ENCODE results near the gene DCAF11. TPM values are rescaled to one million over a fixed set of nuclear protein-coding genes. Genes with fewer than 3 reads are reported as not detected.

Gene DCAF11
- total RNA-seq, 2 experiments from 2014 or later = 74.8 to 75.3 TPM

GRCh38 chr14:24160850-24161804, 46.5 kb downstream of the DCAF11 start, which contains the start of gene IRF9:
IRF9 (plus strand) TSS chr14:24161265; CDS start chr14:24162145, 880 bp downstream.
- peaks cover 57% of the 10 kb centered on the region for H3K4me1 Mint-ChIP-seq (ENCODE audit: low read depth)
- ChIA-PET POLR2A (interaction anchor here (0.6 to 5.0 kb wide), 38 partner anchors 10 to 840 kb away, joined by 3 to 154 read pairs (median 10); partner anchors contain the start of genes CARMIL3, CHMP4A, CIDEB and DCAF11), CTCF (interaction anchor here (0.6 to 3.1 kb wide), 35 partner anchors 10 to 1330 kb away, joined by 3 to 33 read pairs (median 4); partner anchors contain the start of genes CARMIL3, CHMP4A, DCAF11 and EMC9)
- H3K27ac ChIP-seq (ENCODE audit: low read depth in 1 of 2, low read length in 2 of 2) = peak within 1 kb of the TSS; percentile 97 to 98
- H3K36me3 Mint-ChIP-seq (ENCODE audit: low read depth) = peaks cover 87% of the 10 kb centered on the region
- H3K27me3 ChIP-seq (ENCODE audit: control insufficient read depth in 1 of 2, insufficient read depth in 2 of 2, low read length in 2 of 2) = no peaks in the 10 kb centered on the region
- peak; percentile 84 for TF ChIP-seq CTCF (IDR thresholded peaks at IDR 0.05)
- H3K4me3 ChIP-seq (ENCODE audit: low read length) = peak within 1 kb of the TSS; percentile 95
- ATAC-seq (ENCODE audit: poor library complexity) (peak; percentile 84), DNase-seq (peak; percentile 94 to 100 (median 98))
- H3K36me3 ChIP-seq (ENCODE audit: insufficient read depth, low read length) = peaks cover 74% of the 10 kb centered on the region
- peaks cover 52% of the 10 kb centered on the region for H3K4me1 ChIP-seq (ENCODE audit: insufficient read depth, low read length)
- intact Hi-C loops (cut with DNase I, micrococcal nuclease) = loop anchor here (1.0 to 5.0 kb wide), 11 partner anchors 13 to 149 kb away; partner anchors contain the start of genes DCAF11 (in 2 of the 2), NRL (in 2 of the 2), PSME1 (in 2 of the 2) and CHMP4A (in 1 of the 2)
- H3K9me3 ChIP-seq (ENCODE audit: control insufficient read depth in 1 of 2, insufficient read depth in 1 of 2, low read length in 2 of 2) = no peaks in the 10 kb centered on the region
- H3K9me3 Mint-ChIP-seq = no peaks in the 10 kb centered on the region
- peak within 1 kb of the TSS; percentile 98 for H3K27ac Mint-ChIP-seq
- H3K27me3 Mint-ChIP-seq = no peaks in the 10 kb centered on the region
- H3K4me3 Mint-ChIP-seq = peak within 1 kb of the TSS; percentile 95

DNA sequence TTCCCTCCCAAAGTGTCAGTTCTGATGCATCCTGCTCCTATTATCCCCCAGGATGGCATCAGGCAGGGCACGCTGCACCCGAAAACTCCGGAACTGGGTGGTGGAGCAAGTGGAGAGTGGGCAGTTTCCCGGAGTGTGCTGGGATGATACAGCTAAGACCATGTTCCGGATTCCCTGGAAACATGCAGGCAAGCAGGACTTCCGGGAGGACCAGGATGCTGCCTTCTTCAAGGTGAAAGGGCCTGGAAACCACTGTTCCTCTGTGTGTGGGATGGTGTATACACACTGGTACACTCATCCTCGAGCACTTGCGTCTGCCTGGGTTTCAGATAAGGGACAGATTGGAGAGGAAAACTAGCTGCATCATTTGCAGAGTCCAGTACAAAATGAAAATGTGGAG, 47.5 kb downstream of the DCAF11 start:
- intact Hi-C loops (cut with DNase I, micrococcal nuclease) = loop anchor here in 1 of 2 experiments (5.0 kb wide), 1 partner anchor 150 kb away; no protein-coding TSS in a partner anchor
- H3K36me3 Mint-ChIP-seq (ENCODE audit: low read depth) = peaks cover 90% of the 10 kb centered on the region
- CTCF ChIA-PET = interaction anchor here (1.1 to 3.1 kb wide), 10 partner anchors 9 to 55 kb away, joined by 3 to 33 read pairs (median 16); partner anchors contain the start of genes CHMP4A, DCAF11, IPO4 and NRL
- no peak for TF ChIP-seq CTCF (IDR thresholded peaks at IDR 0.05)
- H3K9me3 ChIP-seq (ENCODE audit: control insufficient read depth in 1 of 2, insufficient read depth in 1 of 2, low read length in 2 of 2) = no peaks in the 10 kb centered on the region
- no peaks in the 10 kb centered on the region for H3K9me3 Mint-ChIP-seq
- POLR2A ChIA-PET = interaction anchor here (1.0 to 5.0 kb wide), 27 partner anchors 9 to 269 kb away, joined by 3 to 154 read pairs (median 14); partner anchors contain the start of genes CHMP4A, CIDEB, DCAF11 and EMC9
- H3K4me1 ChIP-seq (ENCODE audit: insufficient read depth, low read length) = peaks cover 52% of the 10 kb centered on the region
- H3K27me3 Mint-ChIP-seq = no peaks in the 10 kb centered on the region
- ATAC-seq (ENCODE audit: poor library complexity) (no peak), DNase-seq (no peak)
- H3K36me3 ChIP-seq (ENCODE audit: insufficient read depth, low read length) = peaks cover 76% of the 10 kb centered on the region
- H3K27ac Mint-ChIP-seq = peak overlapping the region; percentile 98
- H3K4me3 Mint-ChIP-seq = peak overlapping the region; percentile 95
- H3K27me3 ChIP-seq (ENCODE audit: control insufficient read depth in 1 of 2, insufficient read depth in 2 of 2, low read length in 2 of 2) = no peaks in the 10 kb centered on the region
- peak overlapping the region; percentile 95 for H3K4me3 ChIP-seq (ENCODE audit: low read length)
- peaks cover 57% of the 10 kb centered on the region for H3K4me1 Mint-ChIP-seq (ENCODE audit: low read depth)
- peak overlapping the region; percentile 97 to 98 for H3K27ac ChIP-seq (ENCODE audit: low read depth in 1 of 2, low read length in 2 of 2)

GRCh38 chr14:24164518-24164991, 50.0 kb downstream of the DCAF11 start:
- Histone ChIP-seq H3K4me3 (ENCODE audit: low read length) (no peak overlapping the region), H3K27me3 (ENCODE audit: control insufficient read depth in 1 of 2, insufficient read depth in 2 of 2, low read length in 2 of 2) (no peaks in the 10 kb centered on the region), H3K36me3 (ENCODE audit: insufficient read depth, low read length) (peaks cover 73% of the 10 kb centered on the region), H3K4me1 (ENCODE audit: insufficient read depth, low read length) (peaks cover 52% of the 10 kb centered on the region), H3K9me3 (ENCODE audit: control insufficient read depth in 1 of 2, insufficient read depth in 1 of 2, low read length in 2 of 2) (no peaks in the 10 kb centered on the region), H3K27ac (ENCODE audit: low read depth in 1 of 2, low read length in 2 of 2) (no peak overlapping the region)
- intact Hi-C loops (cut with DNase I, micrococcal nuclease) = loop anchor here in 1 of 2 experiments (2.0 to 5.0 kb wide), 2 partner anchors 22 to 152 kb away; no protein-coding TSS in a partner anchor
- CTCF ChIA-PET = no interaction called here
- TF ChIP-seq CTCF (IDR thresholded peaks at IDR 0.05) = no peak
- peaks cover 89% of the 10 kb centered on the region for H3K36me3 Mint-ChIP-seq (ENCODE audit: low read depth)
- H3K27ac Mint-ChIP-seq = peak overlapping the region; percentile 98
- H3K4me3 Mint-ChIP-seq = peak overlapping the region; percentile 95
- POLR2A ChIA-PET = interaction anchor here (0.9 to 2.6 kb wide), 7 partner anchors 18 to 56 kb away, joined by 3 to 11 read pairs (median 5); partner anchors contain the start of genes DCAF11, EMC9, IPO4 and NRL
- ATAC-seq (ENCODE audit: poor library complexity) (no peak), DNase-seq (no peak)
- H3K27me3 Mint-ChIP-seq = no peaks in the 10 kb centered on the region
- no peaks in the 10 kb centered on the region for H3K9me3 Mint-ChIP-seq
- peaks cover 70% of the 10 kb centered on the region for H3K4me1 Mint-ChIP-seq (ENCODE audit: low read depth)
